Ramos (cell line): ENCODE measurements around the gene GPX4.

Experiments
- in situ Hi-C: fragments of 300-500 bp; cut with MboI; formaldehyde crosslinking; loops from one replicate; pipeline ENCODE4 v1.14.3; 2022; ENCODE audit warnings: low sequenced_read_pairs; ENCODE audit not compliant: unreplicated experiment

The GPX4 gene

GRCh38 chr19:1082928-1083816, 20.6 kb upstream of the GPX4 start:
- in situ Hi-C loops: no loop called here

GRCh38 chr19:1084024-1084868, 19.5 kb upstream of the GPX4 start:
- in situ Hi-C loops: no loop called here

DNA sequence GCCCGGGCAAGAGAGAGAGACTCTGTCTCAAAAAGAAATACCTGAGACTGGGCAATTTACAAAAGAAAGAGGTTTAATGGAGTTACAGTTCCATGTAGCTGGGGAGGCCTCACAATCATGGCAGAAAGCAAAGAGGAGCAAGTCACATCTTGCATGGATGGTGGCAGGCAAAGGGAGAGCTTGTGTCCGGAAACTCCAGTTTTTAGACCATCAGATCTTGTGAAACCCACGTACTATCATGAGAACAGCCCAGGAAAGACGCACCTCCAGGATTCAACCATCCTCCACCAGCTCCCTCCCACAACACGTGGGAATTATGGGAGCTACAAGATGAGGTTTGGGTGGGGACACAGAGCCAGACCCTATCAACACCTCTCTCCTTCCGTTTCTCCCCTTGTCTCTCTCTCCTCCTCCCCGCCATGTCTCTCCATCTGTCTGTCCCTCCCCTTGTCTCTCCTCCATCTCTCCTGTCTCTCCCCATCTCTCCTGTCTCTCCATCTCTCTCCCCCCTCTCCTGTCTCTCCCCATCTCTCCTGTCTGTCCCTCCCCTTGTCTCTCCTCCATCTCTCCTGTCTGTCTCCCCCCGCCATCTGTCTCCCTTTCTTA, 18.6 kb upstream of the GPX4 start:
- in situ Hi-C loops: no loop called here

DNA sequence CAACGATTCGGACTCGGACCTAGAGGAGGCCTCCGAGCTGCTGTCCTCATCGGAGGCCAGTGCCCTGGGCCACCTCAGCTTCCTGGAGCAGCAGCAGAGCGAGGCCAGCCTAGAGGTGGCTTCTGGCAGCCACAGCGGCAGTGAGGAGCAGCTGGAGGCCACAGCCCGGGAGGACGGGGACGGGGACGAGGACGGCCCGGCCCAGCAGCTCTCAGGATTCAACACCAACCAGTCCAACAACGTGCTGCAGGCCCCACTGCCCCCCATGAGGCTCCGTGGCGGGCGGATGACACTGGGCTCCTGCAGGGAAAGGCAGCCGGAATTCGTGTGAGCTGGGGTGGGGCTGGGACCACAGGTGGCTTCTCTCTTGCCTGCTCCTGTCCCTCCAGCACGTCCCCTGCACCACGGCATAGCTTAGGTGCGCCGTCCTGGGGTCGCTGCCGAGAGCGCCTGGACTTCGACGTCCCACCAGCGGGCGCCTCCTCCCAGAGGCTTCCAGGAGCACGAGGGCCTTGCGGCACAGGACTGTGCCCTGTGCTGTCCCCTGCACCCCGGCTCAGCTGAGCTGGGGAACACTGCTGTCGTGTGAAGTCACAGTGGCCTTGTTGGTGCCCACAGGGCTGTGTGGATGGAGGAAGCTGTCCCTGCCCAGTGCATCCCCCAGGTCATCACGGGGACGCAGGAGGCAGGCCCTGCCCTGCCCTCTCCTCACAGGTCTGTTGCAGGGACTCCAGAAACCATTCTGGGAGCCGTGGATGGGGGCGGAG, 17.9 kb upstream of the GPX4 start:
- in situ Hi-C loops: no loop called here

DNA sequence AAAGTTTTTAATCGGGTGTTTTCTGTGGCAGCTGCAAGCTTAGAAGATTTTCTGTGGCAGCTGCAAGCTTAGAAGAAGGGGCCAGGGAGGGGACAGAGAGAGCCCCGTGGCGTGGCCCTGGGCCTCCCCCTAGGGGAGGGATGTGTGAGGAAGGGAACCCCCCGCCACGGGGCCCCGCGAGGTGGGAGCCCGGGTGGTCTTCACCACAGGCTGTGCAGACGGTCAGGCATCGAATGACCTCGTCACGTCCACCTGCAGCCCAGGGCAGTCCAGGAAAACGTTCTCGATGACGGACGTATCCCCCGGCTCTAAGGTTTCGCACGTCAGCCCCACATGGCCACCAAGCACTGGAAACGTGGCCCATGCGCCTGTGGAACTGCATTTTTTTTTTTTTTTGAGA, 17.2 kb upstream of the GPX4 start:
- in situ Hi-C loops: no loop called here

DNA sequence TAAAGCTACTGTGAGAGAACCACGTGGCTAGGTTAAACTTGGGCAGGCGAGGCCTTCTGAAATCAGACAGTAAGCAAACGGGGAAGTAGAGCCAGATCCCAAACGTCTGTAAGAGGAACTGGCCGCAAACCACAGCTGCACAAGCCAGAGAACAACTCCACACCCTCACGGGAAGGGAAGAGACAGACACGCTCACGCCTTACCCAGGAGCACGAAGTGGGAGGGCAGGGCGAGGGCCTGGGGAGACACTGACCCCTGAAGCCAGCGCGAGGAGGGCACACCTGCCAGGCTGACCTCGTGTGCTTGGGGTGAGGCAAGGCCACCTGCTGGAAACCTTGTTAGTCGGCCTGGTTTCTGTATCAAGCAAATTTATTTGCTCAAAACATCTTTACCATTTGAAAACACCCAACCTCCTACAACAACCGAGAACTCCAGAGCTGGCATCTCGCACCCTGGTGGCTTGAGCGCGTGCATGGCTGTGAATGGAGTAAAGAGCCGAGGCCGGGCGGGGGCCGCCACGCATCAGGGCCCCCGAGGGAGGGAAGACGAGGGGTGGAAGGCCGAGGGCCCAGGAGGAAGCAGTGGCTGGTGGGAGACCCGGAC, 15.9 kb upstream of the GPX4 start:
- in situ Hi-C loops: no loop called here

DNA sequence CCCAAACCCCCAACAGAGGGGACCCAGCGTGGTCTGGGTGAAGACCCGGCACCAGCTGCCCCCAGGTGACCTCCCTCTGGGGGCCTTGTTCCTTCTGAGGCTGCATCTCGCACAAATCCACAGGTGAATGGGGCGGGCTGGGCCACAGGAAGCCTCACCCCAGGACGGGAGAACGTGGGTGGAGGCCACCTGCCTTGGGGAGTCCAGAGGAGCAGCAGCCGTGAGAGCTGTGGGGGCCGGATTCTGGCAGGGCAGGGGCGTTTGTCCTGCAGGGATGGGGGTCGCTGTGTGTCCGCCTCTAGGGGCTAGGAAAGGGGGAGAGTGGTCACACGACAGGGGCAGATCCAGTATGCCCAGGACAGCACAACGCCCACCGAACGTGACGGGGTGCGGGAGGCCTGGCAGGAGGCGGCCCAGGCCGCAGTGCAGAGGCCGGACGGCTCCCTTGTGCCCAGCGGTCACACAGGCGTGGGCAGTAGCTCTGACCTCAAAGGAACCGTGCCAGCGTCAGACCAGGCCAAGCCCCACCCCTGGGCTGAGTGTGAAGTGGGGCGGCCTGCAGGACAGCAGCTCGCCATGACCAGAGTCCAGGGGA, 15.3 kb upstream of the GPX4 start:
- in situ Hi-C loops: no loop called here

GRCh38 chr19:1089126-1089771, 14.5 kb upstream of the GPX4 start:
- in situ Hi-C loops: no loop called here

GRCh38 chr19:1089891-1090290, 13.9 kb upstream of the GPX4 start:
- in situ Hi-C loops: no loop called here

GRCh38 chr19:1090731-1091543, 12.9 kb upstream of the GPX4 start:
- in situ Hi-C loops: no loop called here

GRCh38 chr19:1091544-1092175, 12.1 kb upstream of the GPX4 start:
- in situ Hi-C loops: no loop called here

DNA sequence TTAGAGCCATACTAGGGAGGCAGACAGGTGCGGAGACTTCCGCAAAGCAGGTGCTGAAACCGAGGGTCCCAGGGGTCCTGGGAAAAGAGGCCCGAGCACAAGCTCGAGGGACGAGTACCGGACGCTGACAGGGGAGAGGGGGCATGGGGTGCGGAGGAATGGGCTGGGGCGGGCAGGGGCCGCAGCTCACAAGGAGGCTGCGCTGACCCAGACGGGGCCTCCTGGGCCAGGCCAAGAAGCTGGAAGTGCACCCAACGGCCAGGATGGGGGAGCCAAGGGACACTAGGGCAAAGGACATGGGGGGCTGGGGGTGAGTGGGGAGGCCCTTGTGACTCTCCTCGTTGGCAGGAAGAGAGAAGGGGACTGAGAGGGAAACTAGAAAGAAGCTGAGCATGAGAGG, 10.5 kb upstream of the GPX4 start:
- in situ Hi-C loops: no loop called here

DNA sequence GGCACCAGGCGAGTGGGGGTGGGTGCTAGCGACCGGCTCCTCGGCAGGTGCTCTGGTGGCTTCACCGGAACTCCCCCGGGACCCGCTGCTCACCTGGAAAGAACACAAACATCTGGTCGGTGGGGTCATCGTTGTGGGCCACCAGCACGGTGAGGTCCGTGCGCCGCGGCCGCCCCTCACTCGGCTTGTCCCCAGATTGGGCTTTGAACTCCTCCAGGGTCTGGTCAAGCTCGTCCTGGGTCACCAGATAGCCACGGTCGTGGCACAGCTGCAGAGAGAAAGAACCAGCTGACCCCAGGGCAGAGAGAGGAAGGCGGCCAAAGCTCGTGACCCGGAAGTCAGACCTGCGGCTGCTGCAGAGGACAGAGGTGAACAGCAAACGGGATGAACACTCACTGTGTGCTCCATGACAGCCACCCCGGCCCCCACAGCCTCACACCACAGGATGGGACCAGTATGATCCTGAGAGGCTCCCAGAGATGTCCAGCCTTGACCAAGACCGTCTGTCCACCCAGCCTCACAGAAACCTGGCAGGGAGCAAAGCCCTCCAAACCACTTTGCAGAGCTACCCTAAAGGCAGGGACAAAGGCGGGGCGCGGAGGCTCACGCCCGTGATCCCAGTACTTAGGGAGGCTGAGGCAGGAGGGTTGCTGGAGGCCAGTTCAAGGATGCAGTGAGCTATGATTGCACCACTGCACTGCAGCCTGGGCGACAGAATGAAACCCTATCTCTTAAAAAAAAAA, 9.8 kb upstream of the GPX4 start:
- in situ Hi-C loops: no loop called here

GRCh38 chr19:1094655-1094977, 9.2 kb upstream of the GPX4 start:
- in situ Hi-C loops: no loop called here

DNA sequence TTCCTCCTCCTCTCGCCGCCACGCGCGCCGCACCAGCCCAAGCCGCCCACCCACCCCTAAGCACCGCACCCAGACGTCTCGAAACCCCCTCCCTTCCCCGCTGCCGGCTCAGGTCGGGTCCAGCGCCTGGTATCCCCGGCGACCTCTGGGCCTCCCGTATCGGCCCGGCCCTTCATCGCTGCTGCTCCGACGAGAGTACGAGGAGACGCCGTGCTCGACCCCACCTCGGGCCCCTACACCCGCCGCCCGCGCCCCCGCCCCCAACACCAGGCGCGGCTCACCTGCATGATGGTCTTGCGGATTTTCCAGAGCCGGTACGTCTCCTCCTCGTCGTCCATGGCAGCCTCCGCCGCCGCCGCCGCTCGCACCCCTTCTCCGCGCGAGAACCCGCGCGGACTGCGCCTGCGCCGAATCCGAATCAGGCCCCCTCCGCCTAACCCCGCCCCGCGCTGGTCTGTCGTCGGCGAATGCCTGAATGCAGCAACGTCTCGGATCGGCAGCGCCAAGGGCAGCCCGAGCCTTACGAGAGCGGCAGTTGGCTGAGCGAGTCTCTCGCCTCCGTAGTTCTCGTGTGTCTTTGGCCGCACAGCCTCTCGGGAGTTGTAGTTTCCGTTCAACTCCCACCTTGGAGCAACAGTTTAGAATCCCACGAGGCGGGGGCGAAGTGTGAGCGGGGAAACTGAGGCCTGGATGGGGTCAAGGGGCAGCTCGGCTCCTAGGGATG, 8.7 kb upstream of the GPX4 start, which contains the start of gene POLR2E:
TSS of gene POLR2E (minus strand) at position 398 of the 724 bp plus-strand sequence. CDS start at position 338, 60 bp downstream.
- in situ Hi-C loops: no loop called here

GRCh38 chr19:1097810-1098176, 6.0 kb upstream of the GPX4 start:
- in situ Hi-C loops: no loop called here
